Hepatocyte (in vitro differentiated cells): ENCODE data around the gene MOV10.

ENCODE experiments used
- CTCF ChIP-seq: fragments of 200-600 bp; sonication (generic); IDR thresholded peaks from 2 replicates; pipeline ENCODE4 v1.5.1; 2016; ENCODE audit warnings: antibody characterized with exemption, mild to moderate bottlenecking; ENCODE audit not compliant: poor library complexity
- EZH2 ChIP-seq: fragments of 200-600 bp; sonication (generic); IDR thresholded peaks from 2 replicates; pipeline ENCODE4 v1.6.1; 2016; ENCODE audit warnings: antibody characterized with exemption, mild to moderate bottlenecking, borderline replicate concordance

- no peak for TF ChIP-seq CTCF
- no peak for TF ChIP-seq EZH2
Observed at GRCh38 chr1:112711041-112711440, 36.6 kb downstream of the MOV10 start.
